Measurements from ENCODE around the gene SLC6A13.

SLC6A13 gene

DNA sequence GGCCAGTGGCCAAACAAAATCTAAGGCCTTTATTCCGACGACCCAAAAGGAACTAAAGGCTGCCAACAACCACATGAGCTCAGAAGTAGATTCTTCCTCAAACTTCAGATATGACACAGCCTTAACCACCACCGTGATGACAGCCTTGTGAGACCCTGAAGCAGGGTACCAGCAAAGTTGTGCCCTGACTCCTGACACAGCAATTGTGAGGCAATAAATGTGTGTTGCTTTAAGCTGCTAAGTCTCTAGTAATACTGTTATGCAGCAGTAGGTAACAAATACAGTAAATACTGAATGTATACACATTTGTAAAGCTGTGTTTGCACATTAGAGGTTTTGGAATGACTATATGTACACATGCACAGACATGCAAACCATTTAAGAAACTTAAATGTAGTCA, 10.7 kb upstream of the SLC6A13 start:
- H3K4me1 Mint-ChIP-seq (ENCODE audit: low read depth), result peaks cover 3% of the 10 kb centered on the region
- no peak overlapping the region for H3K4me3 Mint-ChIP-seq
- H3K27ac Mint-ChIP-seq, result no peak overlapping the region
- no peaks in the 10 kb centered on the region for H3K9me3 Mint-ChIP-seq
- H3K36me3 Mint-ChIP-seq (ENCODE audit: low read depth), result no peaks in the 10 kb centered on the region
- H3K27me3 Mint-ChIP-seq, result no peaks in the 10 kb centered on the region

DNA sequence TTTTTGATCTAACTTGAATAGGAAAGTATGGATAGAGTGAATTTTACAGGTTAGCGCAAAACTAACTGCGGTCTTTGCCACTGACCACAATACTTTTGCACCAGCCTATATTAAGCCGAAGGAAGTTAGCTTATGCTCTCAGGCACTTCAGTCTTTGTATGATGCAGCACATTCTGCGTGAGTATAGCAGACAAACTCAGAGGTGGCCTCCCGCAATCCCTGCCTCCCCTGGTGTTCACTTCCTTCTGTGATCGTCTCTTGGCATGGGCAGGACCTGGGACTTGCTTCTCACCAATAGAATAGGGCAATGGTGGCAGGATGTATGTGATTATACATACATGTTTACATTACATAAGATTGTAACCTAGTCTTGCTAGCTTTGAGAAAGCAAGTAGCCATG, 10.3 kb upstream of the SLC6A13 start:
- Mint-ChIP-seq H3K27ac (no peak overlapping the region), H3K9me3 (no peaks in the 10 kb centered on the region), H3K36me3 (ENCODE audit: low read depth) (no peaks in the 10 kb centered on the region), H3K4me3 (no peak overlapping the region), H3K27me3 (no peaks in the 10 kb centered on the region), H3K4me1 (ENCODE audit: low read depth) (peaks cover 3% of the 10 kb centered on the region)

DNA sequence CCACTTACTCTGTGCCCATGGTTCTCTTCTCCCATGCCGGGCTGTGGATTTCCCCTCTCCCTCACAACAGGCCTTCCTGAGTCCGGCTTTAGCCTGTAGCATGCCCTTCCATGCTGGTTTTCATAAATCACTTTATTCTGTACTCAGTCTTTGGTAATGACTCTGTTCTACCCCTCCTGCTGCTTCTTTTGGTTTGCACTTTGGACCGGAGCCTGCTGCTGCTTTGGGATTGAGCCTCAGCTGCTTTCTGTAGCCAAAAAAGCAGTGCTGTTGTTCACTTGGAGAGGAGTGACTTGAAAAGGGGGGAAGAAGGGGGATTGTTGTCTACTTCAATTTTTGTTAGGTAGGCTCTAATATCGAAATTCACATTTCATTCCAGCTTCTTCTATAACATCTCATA, 8.5 kb upstream of the SLC6A13 start:
- Mint-ChIP-seq H3K9me3 (no peaks in the 10 kb centered on the region), H3K36me3 (ENCODE audit: low read depth) (no peaks in the 10 kb centered on the region), H3K4me3 (no peak overlapping the region), H3K27ac (no peak overlapping the region), H3K4me1 (ENCODE audit: low read depth) (peaks cover 4% of the 10 kb centered on the region), H3K27me3 (no peaks in the 10 kb centered on the region)

DNA sequence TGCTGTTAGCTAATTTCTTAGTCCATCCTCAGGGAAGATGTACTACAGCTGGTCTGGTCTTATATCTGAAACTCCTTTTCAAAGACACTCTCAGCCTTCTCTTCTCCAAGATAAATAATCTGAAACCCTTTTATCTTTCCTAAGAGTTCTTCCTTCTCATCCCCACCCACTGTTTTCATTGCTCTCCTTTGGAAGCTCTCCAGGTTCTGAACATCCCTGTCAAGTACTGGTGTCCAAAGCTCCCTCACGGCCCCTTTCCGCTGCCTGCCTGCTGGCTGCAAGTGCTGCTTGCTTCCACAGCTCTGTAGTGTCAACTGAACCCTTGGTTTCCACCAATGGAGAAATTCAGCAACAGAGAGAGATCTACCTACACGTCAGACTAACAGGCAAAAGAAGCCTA, 6.6 kb upstream of the SLC6A13 start:
- no peak overlapping the region for H3K27ac Mint-ChIP-seq
- no peak overlapping the region for H3K4me3 Mint-ChIP-seq
- H3K36me3 Mint-ChIP-seq (ENCODE audit: low read depth), result no peaks in the 10 kb centered on the region
- no peaks in the 10 kb centered on the region for H3K27me3 Mint-ChIP-seq
- H3K9me3 Mint-ChIP-seq, result no peaks in the 10 kb centered on the region
- peaks cover 21% of the 10 kb centered on the region for H3K4me1 Mint-ChIP-seq (ENCODE audit: low read depth)

DNA sequence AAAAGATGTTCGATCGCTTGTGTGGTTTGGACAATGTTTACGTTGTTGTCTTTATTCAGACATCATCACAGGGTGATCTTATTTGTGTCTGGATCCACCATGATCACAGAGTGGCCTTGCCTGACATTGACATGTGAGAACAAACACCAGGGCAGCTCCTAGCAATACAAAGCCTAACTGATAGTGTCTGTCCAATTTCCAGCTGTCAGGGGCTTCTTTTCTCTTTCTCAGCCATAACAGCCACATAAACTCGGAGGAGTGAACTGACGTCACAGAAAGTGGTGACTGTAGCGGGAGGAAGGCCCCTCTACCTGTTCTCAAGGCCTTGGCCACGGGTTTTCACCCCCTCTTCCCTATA, 5.8 kb upstream of the SLC6A13 start:
- H3K9me3 Mint-ChIP-seq, result no peaks in the 10 kb centered on the region
- H3K27me3 Mint-ChIP-seq, result no peaks in the 10 kb centered on the region

DNA sequence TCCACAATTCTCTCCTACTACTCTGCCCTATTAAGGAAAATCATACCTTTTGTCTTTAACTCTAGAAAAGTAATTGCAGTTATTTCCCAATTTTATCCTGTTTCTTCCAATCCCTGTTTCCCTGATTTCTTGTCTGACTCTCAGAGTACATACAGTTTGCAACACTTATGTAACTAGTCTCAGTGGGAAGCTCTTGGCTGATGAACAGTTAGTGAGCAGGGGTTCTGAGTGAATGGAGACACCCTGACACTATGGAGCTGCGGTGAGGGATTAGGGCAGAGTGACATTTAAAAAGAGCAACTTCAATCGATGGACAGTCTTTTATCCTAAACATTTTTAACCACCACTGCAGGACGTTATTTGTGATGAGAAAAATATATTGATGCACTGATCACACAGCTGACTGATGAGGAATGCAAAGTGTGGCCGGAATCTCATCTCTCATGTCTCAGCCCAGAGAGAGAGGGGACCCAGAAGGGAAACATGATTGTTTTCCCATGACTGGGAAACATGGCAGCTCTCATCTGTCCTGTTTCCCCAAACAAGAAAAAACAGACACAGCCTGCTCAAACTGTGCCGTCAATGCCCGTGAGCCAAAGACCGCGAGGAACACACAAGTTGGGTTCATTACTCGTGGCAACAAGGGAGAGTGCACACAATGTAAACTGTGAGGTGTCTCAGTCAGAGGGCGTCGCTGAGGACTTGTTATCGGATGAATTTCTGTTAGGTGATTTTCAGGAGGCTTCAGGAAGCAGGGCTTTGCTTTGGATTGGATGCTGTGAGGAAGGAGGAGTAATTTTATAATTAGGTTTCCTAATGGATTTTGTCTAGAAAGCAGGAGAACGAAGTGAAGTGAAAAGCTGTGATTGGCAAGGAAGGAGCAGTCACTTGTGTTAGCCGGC, 5.2 kb upstream of the SLC6A13 start:
- no peak overlapping the region for H3K27ac Mint-ChIP-seq
- no peaks in the 10 kb centered on the region for H3K9me3 Mint-ChIP-seq
- H3K27me3 Mint-ChIP-seq, result no peaks in the 10 kb centered on the region
- H3K36me3 Mint-ChIP-seq (ENCODE audit: low read depth), result no peaks in the 10 kb centered on the region
- no peak overlapping the region for H3K4me3 Mint-ChIP-seq
- H3K4me1 Mint-ChIP-seq (ENCODE audit: low read depth), result peaks cover 22% of the 10 kb centered on the region

More for the DNA sequence above, 5.8 kb upstream of the SLC6A13 start:
- H3K4me3 Mint-ChIP-seq, result no peak overlapping the region
- no peaks in the 10 kb centered on the region for H3K36me3 Mint-ChIP-seq (ENCODE audit: low read depth)
- no peak overlapping the region for H3K27ac Mint-ChIP-seq
- H3K4me1 Mint-ChIP-seq (ENCODE audit: low read depth), result peaks cover 22% of the 10 kb centered on the region

DNA sequence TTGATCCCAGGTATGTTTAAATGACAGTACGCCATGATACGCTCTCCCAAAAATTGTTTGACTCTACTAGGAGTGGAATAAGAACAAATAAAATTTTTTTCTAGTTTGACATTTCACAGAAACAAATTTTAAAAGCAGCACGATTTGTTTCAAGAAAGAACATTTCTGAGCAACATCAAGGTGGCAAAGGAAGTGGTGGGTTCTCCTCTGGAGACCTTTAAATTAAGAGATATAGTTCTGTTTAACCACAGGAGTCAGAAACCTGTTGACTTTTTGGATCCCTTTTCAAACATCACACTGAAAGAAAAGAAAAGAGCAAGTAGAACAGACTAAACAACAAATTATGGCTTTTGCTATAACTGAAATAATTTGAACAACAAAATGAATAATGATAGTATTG, 2.5 kb upstream of the SLC6A13 start:
- Mint-ChIP-seq H3K36me3 (ENCODE audit: low read depth) (no peaks in the 10 kb centered on the region), H3K9me3 (no peaks in the 10 kb centered on the region), H3K4me3 (no peak overlapping the region), H3K4me1 (ENCODE audit: low read depth) (peaks cover 18% of the 10 kb centered on the region), H3K27me3 (no peaks in the 10 kb centered on the region), H3K27ac (no peak overlapping the region)

DNA sequence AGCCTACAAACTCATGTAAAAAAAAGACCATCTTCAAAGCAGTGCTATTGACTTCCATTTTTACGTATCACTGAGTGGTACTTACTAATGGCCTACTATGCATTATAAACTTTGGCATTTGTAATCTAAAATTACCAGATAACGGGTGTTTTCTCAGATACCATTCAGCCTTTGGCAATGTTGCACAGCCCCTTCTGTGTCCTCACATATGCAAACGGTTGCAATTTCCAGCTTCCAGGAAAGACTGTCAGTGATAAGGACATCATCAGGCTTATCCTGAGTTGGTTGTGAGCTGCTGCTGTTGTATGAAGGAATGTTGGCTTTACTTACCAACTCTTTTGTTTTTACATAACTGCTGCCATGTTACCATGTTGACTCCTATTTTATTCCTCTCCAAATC, 1.6 kb upstream of the SLC6A13 start:
- H3K36me3 Mint-ChIP-seq (ENCODE audit: low read depth), result no peaks in the 10 kb centered on the region
- H3K4me1 Mint-ChIP-seq (ENCODE audit: low read depth), result peaks cover 18% of the 10 kb centered on the region
- H3K27ac Mint-ChIP-seq, result no peak overlapping the region
- H3K9me3 Mint-ChIP-seq, result no peaks in the 10 kb centered on the region
- peaks cover 4% of the 10 kb centered on the region for H3K27me3 Mint-ChIP-seq
- H3K4me3 Mint-ChIP-seq, result no peak overlapping the region

DNA sequence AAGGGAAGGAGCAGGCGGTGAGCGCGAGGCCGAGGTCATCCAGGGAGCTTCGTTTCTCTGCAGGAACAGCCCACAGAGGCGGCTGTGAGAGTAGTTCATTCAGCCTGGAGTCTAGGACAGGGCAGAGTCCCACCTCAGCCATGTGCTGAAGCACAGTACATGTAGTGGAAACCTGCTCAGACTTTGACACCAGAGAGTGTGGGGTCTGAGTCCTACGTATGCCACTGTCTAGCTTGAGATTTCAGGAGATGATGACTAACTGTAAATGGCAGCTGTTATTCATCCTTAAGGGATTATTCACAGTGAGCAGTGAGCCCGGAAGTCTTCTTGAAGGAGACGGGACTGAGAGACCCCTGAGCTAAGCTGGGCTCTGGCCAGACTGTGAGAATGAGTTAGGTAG, 938 bp upstream of the SLC6A13 start:
- no peak overlapping the region for H3K4me3 Mint-ChIP-seq
- peaks cover 18% of the 10 kb centered on the region for H3K4me1 Mint-ChIP-seq (ENCODE audit: low read depth)
- H3K9me3 Mint-ChIP-seq, result no peaks in the 10 kb centered on the region
- H3K36me3 Mint-ChIP-seq (ENCODE audit: low read depth), result no peaks in the 10 kb centered on the region
- H3K27me3 Mint-ChIP-seq, result peaks cover 4% of the 10 kb centered on the region
- H3K27ac Mint-ChIP-seq, result no peak overlapping the region

DNA sequence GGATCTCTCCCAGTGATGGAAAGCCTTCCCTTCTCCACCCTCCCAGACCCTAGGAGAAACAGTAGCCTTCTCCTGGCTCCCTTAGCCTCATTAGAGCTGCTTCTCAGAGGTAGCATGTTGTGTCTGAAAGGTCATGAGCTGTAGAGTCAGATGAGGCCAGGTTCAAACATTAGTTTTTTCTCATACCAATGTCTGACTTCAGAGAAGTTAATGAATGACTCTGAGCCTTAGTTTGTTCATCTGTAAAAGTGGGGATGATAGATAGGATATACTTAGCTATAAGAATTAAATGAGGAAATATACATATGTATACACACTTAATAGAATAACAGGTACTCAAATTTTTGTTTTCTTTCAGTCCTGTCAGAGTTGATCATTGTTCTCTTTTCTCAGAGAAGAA, 523 bp downstream of the SLC6A13 start:
- Mint-ChIP-seq H3K4me1 (ENCODE audit: low read depth) (peaks cover 18% of the 10 kb centered on the region), H3K36me3 (ENCODE audit: low read depth) (no peaks in the 10 kb centered on the region), H3K4me3 (no peak overlapping the region), H3K27ac (no peak overlapping the region), H3K9me3 (no peaks in the 10 kb centered on the region), H3K27me3 (peaks cover 4% of the 10 kb centered on the region)

DNA sequence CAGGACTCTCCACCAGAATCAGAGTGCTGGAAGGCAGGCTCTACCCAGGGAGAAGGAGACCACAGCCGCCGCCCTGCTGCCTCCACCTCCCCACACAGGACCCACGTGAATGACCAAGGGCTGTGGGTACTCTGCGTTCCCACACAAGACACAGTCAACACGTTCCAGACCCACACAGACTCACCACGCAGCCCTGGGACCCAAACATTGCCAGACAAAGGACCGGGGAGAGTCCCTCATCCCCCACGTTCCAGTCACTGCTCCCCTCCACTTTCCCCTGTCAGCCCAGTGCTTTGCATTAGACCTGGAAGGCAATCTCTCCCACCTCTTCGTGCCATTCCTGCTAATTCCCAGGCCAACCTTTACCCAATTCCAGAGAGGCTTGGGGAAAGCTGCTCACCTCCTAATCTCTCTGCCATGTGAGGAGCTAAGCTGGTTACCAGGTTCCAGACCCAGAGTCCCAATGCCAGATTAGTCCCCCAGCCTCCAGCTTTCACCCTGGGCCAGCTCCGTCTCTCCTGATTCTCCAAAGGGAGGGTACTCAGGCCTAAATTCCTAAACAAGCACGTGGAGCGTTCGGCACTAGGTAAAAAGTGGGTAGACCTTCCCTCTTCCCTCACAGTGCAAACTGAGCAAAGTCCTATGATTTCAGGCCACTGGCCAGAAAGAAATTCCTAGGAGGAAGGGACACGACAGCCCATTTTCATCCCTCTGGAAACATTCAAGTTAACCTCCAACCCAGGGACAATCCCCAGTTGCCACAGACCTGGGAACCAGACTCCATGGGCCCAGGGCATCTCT, 4.9 kb downstream of the SLC6A13 start:
- Mint-ChIP-seq H3K27ac (no peak overlapping the region), H3K27me3 (peaks cover 24% of the 10 kb centered on the region), H3K4me1 (ENCODE audit: low read depth) (no peaks in the 10 kb centered on the region), H3K9me3 (no peaks in the 10 kb centered on the region), H3K36me3 (ENCODE audit: low read depth) (no peaks in the 10 kb centered on the region), H3K4me3 (no peak overlapping the region)

DNA sequence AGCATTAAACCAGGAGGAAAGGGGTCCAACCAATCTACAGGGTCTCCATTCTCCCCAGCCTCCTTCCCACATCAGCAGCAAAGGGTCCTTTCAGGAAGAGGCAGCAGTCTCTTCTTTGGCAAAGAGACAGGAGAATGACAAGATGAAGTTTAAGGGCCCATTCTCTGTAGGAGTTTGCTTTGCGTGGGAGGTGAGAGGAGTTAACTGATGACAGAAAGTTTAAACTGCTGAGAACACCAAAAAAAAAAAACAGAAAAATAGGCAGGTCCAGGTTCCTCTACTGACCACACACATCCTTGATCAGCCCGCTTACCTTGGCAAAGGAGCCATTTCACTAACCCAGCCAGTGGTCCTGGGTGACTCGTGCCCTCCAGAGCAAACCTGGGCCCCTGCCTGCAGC, 5.7 kb downstream of the SLC6A13 start:
- H3K27me3 Mint-ChIP-seq, result peaks cover 24% of the 10 kb centered on the region
- H3K9me3 Mint-ChIP-seq, result no peaks in the 10 kb centered on the region
- no peaks in the 10 kb centered on the region for H3K36me3 Mint-ChIP-seq (ENCODE audit: low read depth)
- no peak overlapping the region for H3K27ac Mint-ChIP-seq
- no peaks in the 10 kb centered on the region for H3K4me1 Mint-ChIP-seq (ENCODE audit: low read depth)
- H3K4me3 Mint-ChIP-seq, result no peak overlapping the region

DNA sequence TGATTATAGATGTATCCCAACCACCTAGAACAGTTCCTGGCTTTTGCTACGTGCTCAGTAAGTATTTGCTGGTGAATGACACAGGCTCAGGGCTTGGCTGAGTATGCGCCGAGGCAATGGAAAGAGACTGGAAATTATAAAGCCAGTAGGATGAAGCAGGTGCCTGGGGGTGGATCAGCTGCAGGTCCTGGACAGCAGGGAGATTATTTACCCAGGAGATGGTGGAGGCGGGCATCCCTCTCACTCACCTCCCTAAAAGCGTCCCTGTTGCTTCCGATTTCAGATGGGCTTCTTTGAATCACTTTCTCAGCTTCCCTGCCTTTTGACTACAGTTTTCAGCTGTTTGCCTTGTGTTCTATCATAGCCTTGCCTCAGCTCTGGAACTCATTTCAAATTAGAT, 6.4 kb downstream of the SLC6A13 start:
- no peak overlapping the region for H3K4me3 Mint-ChIP-seq
- peaks cover 24% of the 10 kb centered on the region for H3K27me3 Mint-ChIP-seq
- H3K27ac Mint-ChIP-seq, result no peak overlapping the region

DNA sequence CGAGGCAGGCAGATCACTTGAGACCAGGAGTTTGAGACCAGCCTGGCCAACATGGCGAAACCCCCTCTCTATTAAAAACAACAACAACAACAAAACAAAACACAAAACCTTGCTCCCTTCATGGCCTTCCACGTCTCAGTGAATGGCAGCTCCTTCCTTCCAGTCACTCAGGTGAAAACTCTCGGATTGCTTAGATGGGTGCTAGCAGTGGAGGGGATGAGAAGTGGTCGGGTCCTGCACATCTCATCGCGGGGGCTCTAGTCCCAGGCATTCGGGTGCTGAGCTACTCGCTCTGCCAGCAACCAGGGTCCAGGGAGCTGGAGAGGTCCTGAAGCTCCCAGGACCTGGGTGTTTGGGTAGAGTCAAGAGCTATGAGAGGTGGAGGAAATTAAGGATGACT, 7.7 kb downstream of the SLC6A13 start:
- Mint-ChIP-seq H3K9me3 (no peaks in the 10 kb centered on the region), H3K27ac (no peak overlapping the region), H3K27me3 (peaks cover 23% of the 10 kb centered on the region), H3K4me1 (ENCODE audit: low read depth) (no peaks in the 10 kb centered on the region), H3K4me3 (no peak overlapping the region), H3K36me3 (ENCODE audit: low read depth) (no peaks in the 10 kb centered on the region)

More for the DNA sequence above, 6.4 kb downstream of the SLC6A13 start:
- H3K4me1 Mint-ChIP-seq (ENCODE audit: low read depth), result no peaks in the 10 kb centered on the region
- H3K36me3 Mint-ChIP-seq (ENCODE audit: low read depth), result no peaks in the 10 kb centered on the region
- no peaks in the 10 kb centered on the region for H3K9me3 Mint-ChIP-seq

DNA sequence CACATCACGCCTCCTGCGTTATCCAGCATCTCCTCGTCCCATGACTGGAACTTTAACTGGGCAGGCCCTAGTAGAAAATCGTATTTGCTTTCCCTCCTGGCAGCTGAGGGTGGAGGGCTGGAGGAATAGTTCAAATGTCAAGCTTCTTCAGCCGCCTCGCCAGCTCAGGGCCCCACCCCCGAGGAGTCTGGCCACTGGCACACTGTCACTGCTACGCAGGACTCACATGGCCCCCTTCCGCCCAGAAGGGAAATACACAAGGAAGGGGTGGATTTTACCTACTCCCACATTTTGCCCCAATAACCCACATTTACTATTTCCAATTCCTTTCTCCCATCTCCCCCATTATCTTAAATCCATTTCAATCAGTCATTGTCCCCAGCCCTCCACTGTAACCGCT, 8.6 kb downstream of the SLC6A13 start:
- H3K27me3 Mint-ChIP-seq, result peaks cover 21% of the 10 kb centered on the region
- no peaks in the 10 kb centered on the region for H3K4me1 Mint-ChIP-seq (ENCODE audit: low read depth)
- no peak overlapping the region for H3K27ac Mint-ChIP-seq
- no peak overlapping the region for H3K4me3 Mint-ChIP-seq
- H3K9me3 Mint-ChIP-seq, result no peaks in the 10 kb centered on the region
- no peaks in the 10 kb centered on the region for H3K36me3 Mint-ChIP-seq (ENCODE audit: low read depth)

Measured in stimulated activated naive CD8-positive, alpha-beta T cell treated with anti-CD3 and anti-CD28 coated beads, Interleukin-15, Interleukin-2, amounts not matched to agents 100 ng/mL and 50 ng/mL, for 24 hours (primary cell).